ENCODE results near the gene SUGCT. TPM values are rescaled to one million over a fixed set of nuclear protein-coding genes. Genes with fewer than 3 reads are reported as not detected.

Gene SUGCT
- total RNA-seq, 3 donors from 2014 or later (not counting 1 experiment from before 2014, with no cell fraction given), result 0.40 to 0.59 TPM; not detected in 1

- Histone ChIP-seq H3K4me1 (ENCODE audit: control insufficient read depth, insufficient read depth, low read length) (no peaks in the 10 kb centered on the region), H3K36me3 (ENCODE audit: control insufficient read depth, insufficient read depth, low read length) (no peaks in the 10 kb centered on the region), H3K9me3 (ENCODE audit: control insufficient read depth, insufficient read depth, low read length) (no peaks in the 10 kb centered on the region), H3K27me3 (ENCODE audit: control insufficient read depth, insufficient read depth, low read length) (no peaks in the 10 kb centered on the region), H3K27ac (ENCODE audit: low read length) (no peak overlapping the region), H3K4me3 (ENCODE audit: low read length) (no peak overlapping the region)
- no peak for TF ChIP-seq CTCF (IDR thresholded peaks at IDR 0.05)
- ATAC-seq (no peak), DNase-seq (no peak)
- peaks cover 7 to 14% of the 10 kb centered on the region in 2 donors for H3K9me3 Mint-ChIP-seq
- H3K27ac Mint-ChIP-seq, result no peak overlapping the region
- no peaks in the 10 kb centered on the region for H3K36me3 Mint-ChIP-seq
- H3K4me1 Mint-ChIP-seq, result no peaks in the 10 kb centered on the region
- no peaks in the 10 kb centered on the region for H3K27me3 Mint-ChIP-seq (ENCODE audit: low read depth in 2 of 2)
- no peak overlapping the region for H3K4me3 Mint-ChIP-seq
- 82% methylated on average over 1 of the region's 3 CpGs for WGBS (ENCODE audit: insufficient coverage)
- intact Hi-C loops (cut with micrococcal nuclease), result no loop called here
Observed at GRCh38 chr7:40848541-40849221, 713.9 kb downstream of the SUGCT start.

DNA sequence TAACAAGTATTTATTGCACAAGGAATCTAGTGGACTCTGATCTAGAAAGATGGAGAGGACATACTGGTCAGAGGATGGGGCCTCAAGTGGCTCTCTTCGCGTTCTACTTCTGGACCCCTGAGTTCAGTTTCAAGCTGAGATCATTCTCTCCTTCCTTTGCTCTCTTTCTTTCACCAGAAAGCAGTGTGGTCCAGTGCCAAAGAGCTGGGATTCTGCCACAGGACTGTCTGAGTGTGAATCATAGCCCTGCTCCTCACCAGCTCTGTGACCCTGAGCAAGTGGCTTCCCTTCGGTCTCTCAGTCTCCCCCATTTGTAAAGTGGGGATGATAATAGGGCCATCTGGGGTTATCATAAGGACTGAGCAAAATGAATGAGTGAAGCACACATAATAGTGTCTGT is 715.2 kb downstream of the SUGCT start:
- no peaks in the 10 kb centered on the region for H3K27me3 ChIP-seq (ENCODE audit: control insufficient read depth, insufficient read depth, low read length)
- no peak overlapping the region for H3K4me3 Mint-ChIP-seq
- no peaks in the 10 kb centered on the region for H3K36me3 ChIP-seq (ENCODE audit: control insufficient read depth, insufficient read depth, low read length)
- no peaks in the 10 kb centered on the region for H3K4me1 ChIP-seq (ENCODE audit: control insufficient read depth, insufficient read depth, low read length)
- H3K27ac Mint-ChIP-seq, result no peak overlapping the region
- H3K4me1 Mint-ChIP-seq, result no peaks in the 10 kb centered on the region
- DNase-seq (no peak), ATAC-seq (no peak)
- WGBS (ENCODE audit: insufficient coverage), result 97% methylated on average over 3 of the region's 3 CpGs
- no peak for TF ChIP-seq CTCF (IDR thresholded peaks at IDR 0.05)
- H3K9me3 Mint-ChIP-seq, result peaks cover 9 to 16% of the 10 kb centered on the region in 2 donors
- no peaks in the 10 kb centered on the region for H3K27me3 Mint-ChIP-seq (ENCODE audit: low read depth in 2 of 2)
- H3K27ac ChIP-seq (ENCODE audit: low read length), result no peak overlapping the region
- H3K9me3 ChIP-seq (ENCODE audit: control insufficient read depth, insufficient read depth, low read length), result no peaks in the 10 kb centered on the region
- no peaks in the 10 kb centered on the region for H3K36me3 Mint-ChIP-seq
- H3K4me3 ChIP-seq (ENCODE audit: low read length), result no peak overlapping the region
- intact Hi-C loops (cut with micrococcal nuclease), result no loop called here

DNA sequence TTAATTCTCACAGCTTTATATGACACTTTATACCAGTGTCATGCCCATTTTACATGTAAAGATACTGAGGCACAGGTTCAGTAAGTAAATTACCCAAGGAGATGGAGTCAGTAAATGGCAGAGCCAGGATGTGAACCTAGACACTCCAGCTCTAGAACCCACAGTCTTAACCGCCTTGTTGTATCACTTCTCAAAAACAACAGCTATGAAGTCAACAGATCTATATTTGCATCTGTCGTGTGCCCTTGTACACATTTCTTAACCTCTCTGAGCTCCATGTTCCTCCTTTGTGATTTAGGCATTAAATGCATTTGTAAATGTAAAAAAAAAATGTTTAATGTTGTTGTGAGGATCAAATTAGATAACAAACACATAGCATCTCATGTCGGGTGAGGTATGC is 716.2 kb downstream of the SUGCT start:
- Histone ChIP-seq H3K9me3 (ENCODE audit: control insufficient read depth, insufficient read depth, low read length) (no peaks in the 10 kb centered on the region), H3K4me3 (ENCODE audit: low read length) (no peak overlapping the region), H3K27ac (ENCODE audit: low read length) (no peak overlapping the region), H3K36me3 (ENCODE audit: control insufficient read depth, insufficient read depth, low read length) (no peaks in the 10 kb centered on the region), H3K27me3 (ENCODE audit: control insufficient read depth, insufficient read depth, low read length) (no peaks in the 10 kb centered on the region), H3K4me1 (ENCODE audit: control insufficient read depth, insufficient read depth, low read length) (no peaks in the 10 kb centered on the region)
- intact Hi-C loops (cut with micrococcal nuclease), result no loop called here
- H3K4me3 Mint-ChIP-seq, result no peak overlapping the region
- no peaks in the 10 kb centered on the region for H3K27me3 Mint-ChIP-seq (ENCODE audit: low read depth in 2 of 2)
- WGBS (ENCODE audit: insufficient coverage), result 85% methylated on average over 2 of the region's 3 CpGs
- no peak overlapping the region for H3K27ac Mint-ChIP-seq
- TF ChIP-seq CTCF (IDR thresholded peaks at IDR 0.05), result no peak
- DNase-seq (no peak), ATAC-seq (no peak)
- H3K9me3 Mint-ChIP-seq, result peaks cover 11 to 12% of the 10 kb centered on the region in 2 donors
- no peaks in the 10 kb centered on the region for H3K4me1 Mint-ChIP-seq
- H3K36me3 Mint-ChIP-seq, result no peaks in the 10 kb centered on the region

- Histone ChIP-seq H3K27me3 (ENCODE audit: control insufficient read depth, insufficient read depth, low read length) (no peaks in the 10 kb centered on the region), H3K27ac (ENCODE audit: low read length) (no peak overlapping the region), H3K9me3 (ENCODE audit: control insufficient read depth, insufficient read depth, low read length) (no peaks in the 10 kb centered on the region), H3K36me3 (ENCODE audit: control insufficient read depth, insufficient read depth, low read length) (no peaks in the 10 kb centered on the region), H3K4me3 (ENCODE audit: low read length) (no peak overlapping the region), H3K4me1 (ENCODE audit: control insufficient read depth, insufficient read depth, low read length) (no peaks in the 10 kb centered on the region)
- Mint-ChIP-seq H3K4me3 (no peak overlapping the region), H3K4me1 (no peaks in the 10 kb centered on the region), H3K27me3 (ENCODE audit: low read depth in 2 of 2) (no peaks in the 10 kb centered on the region), H3K9me3 (peaks cover 4 to 10% of the 10 kb centered on the region in 2 donors), H3K27ac (no peak overlapping the region), H3K36me3 (no peaks in the 10 kb centered on the region)
- no peak for TF ChIP-seq CTCF (IDR thresholded peaks at IDR 0.05)
- no peak for DNase-seq
- ATAC-seq, result no peak
- 87% methylated on average over 2 of the region's 2 CpGs for WGBS (ENCODE audit: insufficient coverage)
- intact Hi-C loops (cut with micrococcal nuclease), result no loop called here
Observed at GRCh38 chr7:40859076-40859475, 724.3 kb downstream of the SUGCT start.
